GM23338 (cell line): ENCODE measurements around the gene DYRK1A. TPM values are rescaled to one million over a fixed set of nuclear protein-coding genes. Genes with fewer than 3 reads are reported as not detected.

Source experiments
- ATAC-seq: fragments of 200-7000 bp; cut with Tn5 transposase; 3 replicates; pipeline ENCODE4 v1.9.1; 2020
- DNase-seq: peaks from one replicate; pipeline ENCODE4 v3.0.0-alpha.2; 2015; ENCODE audit warnings: low spot score
- H2AFZ ChIP-seq: fragments of 200-600 bp; sonication (generic); 2 replicates; pipeline ENCODE4 v1.8.0; 2016; ENCODE audit warnings: antibody characterized with exemption, mild to moderate bottlenecking, moderate library complexity
- H3F3A ChIP-seq: fragments of 200-600 bp; sonication (generic); replicated peaks from 2 replicates; pipeline ENCODE4 v1.8.0; 2017; ENCODE audit warnings: antibody characterized with exemption, mixed run types, low read depth
- H3K27ac ChIP-seq: fragments of 200-600 bp; sonication (generic); 2 replicates; pipeline ENCODE4 v1.6.1; 2016; ENCODE audit warnings: low read depth
- H3K27me3 ChIP-seq: fragments of 200-600 bp; sonication (generic); 2 replicates; pipeline ENCODE4 v1.8.0; 2016; ENCODE audit warnings: mild to moderate bottlenecking, mixed run types, moderate library complexity; ENCODE audit not compliant: insufficient read depth
- H3K36me3 ChIP-seq: fragments of 200-600 bp; sonication (generic); 2 replicates; pipeline ENCODE4 v1.8.0; 2016; ENCODE audit warnings: mild to moderate bottlenecking; ENCODE audit not compliant: insufficient read depth
- H3K4me1 ChIP-seq: fragments of 200-600 bp; sonication (generic); 2 replicates; pipeline ENCODE4 v1.8.0; 2016; ENCODE audit warnings: mild to moderate bottlenecking, moderate library complexity; ENCODE audit not compliant: insufficient read depth
- H3K4me2 ChIP-seq: fragments of 200-600 bp; sonication (generic); 2 replicates; pipeline ENCODE4 v1.7.1; 2017; ENCODE audit warnings: mixed run types
- H3K4me3 ChIP-seq: fragments of 200-600 bp; sonication (generic); 2 replicates; pipeline ENCODE4 v1.6.1; 2016; ENCODE audit warnings: mixed run types
- H3K79me2 ChIP-seq: fragments of 200-600 bp; sonication (generic); replicated peaks from 2 replicates; pipeline ENCODE4 v1.8.0; 2017; ENCODE audit warnings: mild to moderate bottlenecking; ENCODE audit not compliant: insufficient read depth
- H3K9me2 ChIP-seq: fragments of 200-600 bp; sonication (generic); 2 replicates; pipeline ENCODE4 v1.8.0; 2017; ENCODE audit not compliant: insufficient read depth
- H4K20me1 ChIP-seq: fragments of 200-600 bp; sonication (generic); replicated peaks from 2 replicates; pipeline ENCODE4 v1.8.0; 2017; ENCODE audit warnings: mild to moderate bottlenecking; ENCODE audit not compliant: insufficient read depth
- H3K27ac Mint-ChIP-seq: 2 replicates; pipeline ENCODE4 v1.8.0; 2020; ENCODE audit warnings: inconsistent platforms, mild to moderate bottlenecking, moderate library complexity, mixed read lengths
- H3K27me3 Mint-ChIP-seq: 3 replicates; pipeline ENCODE4 v1.8.0; 2022; ENCODE audit warnings: low read depth, mild to moderate bottlenecking, moderate library complexity, mixed read lengths, inconsistent platforms; ENCODE audit not compliant: insufficient read depth, poor library complexity
- H3K36me3 Mint-ChIP-seq: 3 replicates; pipeline ENCODE4 v1.8.0; 2021; ENCODE audit warnings: low read depth, mild to moderate bottlenecking, inconsistent platforms, moderate library complexity, mixed read lengths
- H3K4me1 Mint-ChIP-seq: 3 replicates; pipeline ENCODE4 v1.8.0; 2020; ENCODE audit warnings: mild to moderate bottlenecking, inconsistent platforms, mixed read lengths
- H3K4me3 Mint-ChIP-seq: 3 replicates; pipeline ENCODE4 v1.8.0; 2021; ENCODE audit warnings: moderate library complexity, mild to moderate bottlenecking, inconsistent platforms, mixed read lengths
- H3K9me3 Mint-ChIP-seq: 3 replicates; pipeline ENCODE4 v1.8.0; 2020; ENCODE audit warnings: moderate library complexity, mild to moderate bottlenecking, inconsistent platforms, mixed read lengths
- CREB1 ChIP-seq: fragments of 250-450 bp; sonication (Bioruptor Pico); IDR thresholded peaks from 2 replicates; pipeline ENCODE4 v1.5.0; 2020; ENCODE audit warnings: low read depth, mild to moderate bottlenecking, moderate library complexity
- ETS1 ChIP-seq: IDR thresholded peaks from 2 replicates; pipeline ENCODE4 v1.6.1; 2016; ENCODE audit warnings: antibody characterized with exemption
- EZH2 ChIP-seq: fragments of 200-600 bp; sonication (generic); IDR thresholded peaks from one replicate; pipeline ENCODE4 v1.8.0; 2017; ENCODE audit warnings: antibody characterized with exemption, mild to moderate bottlenecking, low read depth; ENCODE audit not compliant: unreplicated experiment
- EZH2phosphoT487 ChIP-seq: fragments of 200-600 bp; sonication (generic); IDR thresholded peaks from one replicate; pipeline ENCODE4 v1.8.1; 2018; ENCODE audit warnings: antibody characterized with exemption; ENCODE audit not compliant: unreplicated experiment
- JUNB ChIP-seq: IDR thresholded peaks from one replicate; pipeline ENCODE4 v1.6.1; 2016; ENCODE audit warnings: antibody characterized with exemption; ENCODE audit not compliant: unreplicated experiment
- NANOG ChIP-seq: IDR thresholded peaks from 2 replicates; pipeline ENCODE4 v1.6.1; 2016; ENCODE audit warnings: antibody characterized with exemption, borderline replicate concordance
- POLR2AphosphoS5 ChIP-seq: IDR thresholded peaks from 2 replicates; pipeline ENCODE4 v1.6.1; 2016; ENCODE audit warnings: antibody characterized with exemption, low read depth
- STAT1 ChIP-seq: IDR thresholded peaks from one replicate; pipeline ENCODE4 v1.6.1; 2016; ENCODE audit warnings: antibody characterized with exemption; ENCODE audit not compliant: unreplicated experiment
- ZNF114 ChIP-seq: fragments of 250-450 bp; sonication (Bioruptor Pico); IDR thresholded peaks from 2 replicates; pipeline ENCODE4 v1.5.0; 2020; ENCODE audit warnings: mild to moderate bottlenecking, moderate library complexity
- ZNF331 ChIP-seq: fragments of 250-450 bp; sonication (Bioruptor Pico); IDR thresholded peaks from 2 replicates; pipeline ENCODE4 v1.5.0; 2020; ENCODE audit warnings: low read depth, mild to moderate bottlenecking, moderate library complexity
- ZNF462 ChIP-seq: fragments of 250-450 bp; sonication (Bioruptor Pico); IDR thresholded peaks from 2 replicates; pipeline ENCODE4 v1.5.0; 2020; ENCODE audit warnings: mild to moderate bottlenecking, moderate library complexity
- polyA plus RNA-seq: library from polyadenylated mRNA; unstranded; fragments of >200 nt; fragmentation: Nextera tagmentation; extraction: Ambion mirVana; gene quantifications from 2 replicates; pipeline ENCODE4 v1.2.1, GENCODE V29; 2016
- total RNA-seq: library from RNA; depleted of rRNA; stranded (reverse); fragments of >200 nt; shearing (Covaris generic); gene quantifications from 2 replicates; pipeline ENCODE4 v1.2.3, GENCODE V29; 2014
- TF ChIP-seq, protein P1 (sequence below): IDR thresholded peaks from one replicate; pipeline ENCODE4 v1.6.1; 2018; ENCODE audit warnings: antibody characterized with exemption; ENCODE audit not compliant: unreplicated experiment
- TF ChIP-seq, protein P2 (sequence below), 2 experiments: fragments of 200-600 bp in 1 of 2; sonication (generic) in 1 of 2; conservative IDR thresholded peaks; 2 replicates each; pipeline versions ENCODE4 v1.5.1 to v1.6.1; 2016 to 2017; ENCODE audit warnings: antibody characterized with exemption in 2 of 2, low read depth in 2 of 2, mild to moderate bottlenecking in 2 of 2, moderate library complexity in 1 of 2

The DYRK1A gene
- total and polyA plus RNA-seq, 2 experiments from 2014 or later = 10.3 to 84.7 TPM

DNA sequence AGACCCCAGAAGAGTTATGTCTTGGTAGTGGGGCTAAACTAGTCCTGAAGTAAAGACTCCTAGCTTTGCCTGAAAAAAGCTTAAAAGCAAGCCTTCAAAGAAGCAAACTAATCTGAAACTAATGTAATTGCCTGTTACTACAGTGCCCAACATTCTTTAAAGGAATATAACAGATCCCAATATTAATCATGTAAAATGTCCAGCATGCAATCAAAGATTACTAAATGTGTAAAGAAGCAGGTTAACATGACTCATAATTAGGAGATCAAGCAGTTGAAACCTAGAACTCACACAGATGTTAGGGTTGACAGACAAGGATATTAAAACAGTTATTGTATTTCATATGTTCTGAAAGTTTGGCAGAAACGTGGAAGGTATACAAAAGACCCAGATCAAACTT lies 17.8 kb downstream of the DYRK1A start:
- H3K27me3 Mint-ChIP-seq = peaks cover 2% of the 10 kb centered on the region
- Histone ChIP-seq H4K20me1 (peaks cover 69% of the 10 kb centered on the region), H3K9me2 (no peaks in the 10 kb centered on the region)

More for the DNA sequence above, 17.8 kb downstream of the DYRK1A start:
- H3K36me3 ChIP-seq = no peaks in the 10 kb centered on the region
- no peak for TF ChIP-seq POLR2AphosphoS5
- TF ChIP-seq EZH2 = no peak
- TF ChIP-seq, protein P1, sequence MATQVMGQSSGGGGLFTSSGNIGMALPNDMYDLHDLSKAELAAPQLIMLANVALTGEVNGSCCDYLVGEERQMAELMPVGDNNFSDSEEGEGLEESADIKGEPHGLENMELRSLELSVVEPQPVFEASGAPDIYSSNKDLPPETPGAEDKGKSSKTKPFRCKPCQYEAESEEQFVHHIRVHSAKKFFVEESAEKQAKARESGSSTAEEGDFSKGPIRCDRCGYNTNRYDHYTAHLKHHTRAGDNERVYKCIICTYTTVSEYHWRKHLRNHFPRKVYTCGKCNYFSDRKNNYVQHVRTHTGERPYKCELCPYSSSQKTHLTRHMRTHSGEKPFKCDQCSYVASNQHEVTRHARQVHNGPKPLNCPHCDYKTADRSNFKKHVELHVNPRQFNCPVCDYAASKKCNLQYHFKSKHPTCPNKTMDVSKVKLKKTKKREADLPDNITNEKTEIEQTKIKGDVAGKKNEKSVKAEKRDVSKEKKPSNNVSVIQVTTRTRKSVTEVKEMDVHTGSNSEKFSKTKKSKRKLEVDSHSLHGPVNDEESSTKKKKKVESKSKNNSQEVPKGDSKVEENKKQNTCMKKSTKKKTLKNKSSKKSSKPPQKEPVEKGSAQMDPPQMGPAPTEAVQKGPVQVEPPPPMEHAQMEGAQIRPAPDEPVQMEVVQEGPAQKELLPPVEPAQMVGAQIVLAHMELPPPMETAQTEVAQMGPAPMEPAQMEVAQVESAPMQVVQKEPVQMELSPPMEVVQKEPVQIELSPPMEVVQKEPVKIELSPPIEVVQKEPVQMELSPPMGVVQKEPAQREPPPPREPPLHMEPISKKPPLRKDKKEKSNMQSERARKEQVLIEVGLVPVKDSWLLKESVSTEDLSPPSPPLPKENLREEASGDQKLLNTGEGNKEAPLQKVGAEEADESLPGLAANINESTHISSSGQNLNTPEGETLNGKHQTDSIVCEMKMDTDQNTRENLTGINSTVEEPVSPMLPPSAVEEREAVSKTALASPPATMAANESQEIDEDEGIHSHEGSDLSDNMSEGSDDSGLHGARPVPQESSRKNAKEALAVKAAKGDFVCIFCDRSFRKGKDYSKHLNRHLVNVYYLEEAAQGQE = no peak
- TF ChIP-seq JUNB = no peak
- no peak for TF ChIP-seq STAT1
- TF ChIP-seq NANOG = no peak
- no peak for TF ChIP-seq ETS1
- no peak for TF ChIP-seq CREB1 (CRISPR knock-in tag)
- no peak for TF ChIP-seq ZNF462
- TF ChIP-seq, protein P2, sequence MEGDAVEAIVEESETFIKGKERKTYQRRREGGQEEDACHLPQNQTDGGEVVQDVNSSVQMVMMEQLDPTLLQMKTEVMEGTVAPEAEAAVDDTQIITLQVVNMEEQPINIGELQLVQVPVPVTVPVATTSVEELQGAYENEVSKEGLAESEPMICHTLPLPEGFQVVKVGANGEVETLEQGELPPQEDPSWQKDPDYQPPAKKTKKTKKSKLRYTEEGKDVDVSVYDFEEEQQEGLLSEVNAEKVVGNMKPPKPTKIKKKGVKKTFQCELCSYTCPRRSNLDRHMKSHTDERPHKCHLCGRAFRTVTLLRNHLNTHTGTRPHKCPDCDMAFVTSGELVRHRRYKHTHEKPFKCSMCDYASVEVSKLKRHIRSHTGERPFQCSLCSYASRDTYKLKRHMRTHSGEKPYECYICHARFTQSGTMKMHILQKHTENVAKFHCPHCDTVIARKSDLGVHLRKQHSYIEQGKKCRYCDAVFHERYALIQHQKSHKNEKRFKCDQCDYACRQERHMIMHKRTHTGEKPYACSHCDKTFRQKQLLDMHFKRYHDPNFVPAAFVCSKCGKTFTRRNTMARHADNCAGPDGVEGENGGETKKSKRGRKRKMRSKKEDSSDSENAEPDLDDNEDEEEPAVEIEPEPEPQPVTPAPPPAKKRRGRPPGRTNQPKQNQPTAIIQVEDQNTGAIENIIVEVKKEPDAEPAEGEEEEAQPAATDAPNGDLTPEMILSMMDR (conservative IDR thresholded peaks at IDR 0.05; ENCODE audit: low read depth in 2 of 2) = no peak
- TF ChIP-seq EZH2phosphoT487 = no peak
- no peak for TF ChIP-seq ZNF114 (CRISPR knock-in tag)
- no peak for TF ChIP-seq ZNF331 (CRISPR knock-in tag)
- H3K79me2 ChIP-seq = peaks cover 100% of the 10 kb centered on the region
- H2AFZ ChIP-seq = no peak overlapping the region
- H3K27me3 ChIP-seq = no peaks in the 10 kb centered on the region
- H3K27ac ChIP-seq = peak overlapping the region; percentile 35; the same call in 1 of the 2 replicates
- H3K36me3 Mint-ChIP-seq = no peaks in the 10 kb centered on the region
- H3K4me3 Mint-ChIP-seq = no peak overlapping the region
- DNase-seq (no peak), ATAC-seq (no peak)
- H3K4me1 ChIP-seq = peaks cover 41% of the 10 kb centered on the region
- H3K27ac Mint-ChIP-seq = no peak overlapping the region
- H3K4me1 Mint-ChIP-seq = peaks cover 73% of the 10 kb centered on the region
- H3K9me3 Mint-ChIP-seq = no peaks in the 10 kb centered on the region
- no peaks in the 10 kb centered on the region for H3F3A ChIP-seq
- H3K4me2 ChIP-seq = no peak overlapping the region
- H3K4me3 ChIP-seq = no peak overlapping the region
